ENCODE measurements around the gene RNPEPL1. TPM values are rescaled to one million over a fixed set of nuclear protein-coding genes. Genes with fewer than 3 reads are reported as not detected.
"Not testable (repeated sequence)": the region's sequence is repeated elsewhere in the genome, so short reads cannot be mapped to it uniquely, and the experiment has no call there.

Gene RNPEPL1
- total RNA-seq, 1 donor from 2014 or later: 4.5 TPM

DNA sequence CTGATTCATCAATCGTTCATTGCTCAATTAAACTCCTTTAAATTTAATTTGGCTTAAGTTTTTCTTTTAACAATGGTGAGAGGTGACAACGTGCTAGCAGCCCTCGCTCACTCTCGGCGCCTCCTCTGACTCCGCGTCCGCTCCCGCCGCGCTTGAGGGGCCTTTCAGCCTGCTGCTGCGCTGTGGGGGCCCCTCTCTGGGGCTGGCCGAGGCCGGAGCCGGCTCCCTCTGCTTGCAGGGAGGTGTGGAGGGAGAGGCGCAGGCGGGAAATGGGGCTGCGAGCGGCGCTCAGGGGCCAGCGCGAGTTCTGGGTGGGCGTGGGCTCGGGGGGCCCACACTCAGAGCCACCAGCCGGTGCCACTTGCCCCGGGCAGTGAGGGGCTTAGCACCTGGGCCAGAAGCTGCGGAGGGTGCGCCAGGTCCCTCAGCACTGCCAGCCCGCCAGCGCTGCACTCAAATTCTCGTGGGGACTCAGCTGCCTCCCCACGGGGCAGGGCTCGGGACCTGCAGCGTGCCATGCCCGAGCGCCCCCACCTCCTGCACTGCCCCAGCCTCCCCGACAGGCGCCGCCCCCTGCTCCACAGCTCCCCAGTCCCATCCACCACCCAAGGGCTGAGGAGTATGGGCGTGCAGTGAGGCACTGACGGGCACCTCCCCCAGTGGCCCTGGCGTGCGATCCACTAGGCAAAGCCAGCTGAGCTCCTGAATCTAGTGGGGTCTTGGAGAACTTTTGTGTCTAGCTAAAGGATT, 30.1 kb upstream of the RNPEPL1 start:
- FAIRE-seq: no peak

DNA sequence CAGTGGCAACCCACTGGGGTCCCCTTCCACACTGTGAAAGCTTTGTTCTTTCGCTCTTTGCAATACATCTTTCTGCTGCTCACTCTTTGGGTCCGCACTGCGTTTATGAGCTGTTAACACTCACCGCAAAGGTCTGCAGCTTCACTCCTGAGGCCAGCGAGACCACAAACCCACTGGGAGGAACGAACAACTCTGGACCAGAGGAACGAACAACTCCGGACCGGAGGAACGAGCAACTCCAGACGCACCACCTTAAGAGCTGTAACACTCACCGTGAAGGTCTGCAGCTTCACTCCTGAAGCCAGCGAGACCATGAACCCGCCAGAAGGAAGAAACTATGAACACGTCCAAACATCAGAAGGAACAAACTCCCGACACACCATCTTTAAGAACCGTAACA, 29.2 kb upstream of the RNPEPL1 start:
- not testable (repeated sequence) for FAIRE-seq; DNase-seq (ENCODE audit: low spot score in 2 of 2)

More for the DNA sequence above, 30.1 kb upstream of the RNPEPL1 start:
- no peak for DNase-seq (ENCODE audit: low spot score in 2 of 2)

DNA sequence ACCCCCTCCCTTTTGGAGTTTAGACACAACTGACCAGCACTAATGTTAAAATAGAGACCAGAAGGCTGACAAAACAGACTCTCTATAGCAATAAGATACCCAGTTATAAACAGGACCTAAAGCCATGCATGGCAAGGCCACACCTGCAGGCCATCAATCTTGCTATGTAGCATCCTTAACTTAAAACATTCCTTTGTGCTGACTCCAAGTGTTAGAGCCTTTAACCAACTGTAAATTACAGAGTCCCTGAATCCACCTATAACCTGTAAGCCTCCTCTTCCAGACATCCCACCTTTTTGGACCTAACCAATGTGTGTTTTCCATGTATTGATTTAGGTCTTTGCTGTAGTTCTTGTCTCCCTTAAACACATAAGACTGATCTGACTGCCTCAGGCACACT, 28.4 kb upstream of the RNPEPL1 start:
- DNase-seq (ENCODE audit: low spot score in 2 of 2): no peak
- no peak for FAIRE-seq

- DNase-seq (ENCODE audit: low spot score in 2 of 2): no peak
- FAIRE-seq: no peak
These were observed 17.0 kb upstream of the RNPEPL1 start for GRCh38 chr2:240551288-240551687.

DNA sequence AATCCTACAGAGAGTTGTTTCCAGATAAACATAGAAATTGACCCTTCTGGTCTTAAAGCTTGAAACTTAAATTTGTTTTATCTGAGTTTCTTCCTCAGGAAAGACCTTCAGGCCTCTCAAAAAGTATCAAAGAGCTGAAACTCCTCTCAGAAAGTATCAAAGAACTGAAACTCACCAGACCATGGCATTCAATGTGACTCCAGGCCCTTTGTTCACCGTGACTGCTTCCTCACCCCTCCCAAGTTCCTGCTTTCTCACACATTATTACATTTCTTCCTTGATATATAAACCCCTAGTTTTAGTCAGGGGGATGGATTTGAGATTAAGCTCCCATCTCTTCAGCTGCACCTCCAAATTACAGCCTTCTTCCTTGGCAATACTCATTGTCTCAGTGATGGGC, 16.5 kb upstream of the RNPEPL1 start:
- no peak for FAIRE-seq
- DNase-seq (ENCODE audit: low spot score in 2 of 2): no peak

- FAIRE-seq (no peak), DNase-seq (ENCODE audit: low spot score in 2 of 2) (no peak)
These were observed 14.3 kb upstream of the RNPEPL1 start for GRCh38 chr2:240553956-240554480.

GRCh38 chr2:240554767-240555493, 13.4 kb upstream of the RNPEPL1 start:
- FAIRE-seq: no peak

DNA sequence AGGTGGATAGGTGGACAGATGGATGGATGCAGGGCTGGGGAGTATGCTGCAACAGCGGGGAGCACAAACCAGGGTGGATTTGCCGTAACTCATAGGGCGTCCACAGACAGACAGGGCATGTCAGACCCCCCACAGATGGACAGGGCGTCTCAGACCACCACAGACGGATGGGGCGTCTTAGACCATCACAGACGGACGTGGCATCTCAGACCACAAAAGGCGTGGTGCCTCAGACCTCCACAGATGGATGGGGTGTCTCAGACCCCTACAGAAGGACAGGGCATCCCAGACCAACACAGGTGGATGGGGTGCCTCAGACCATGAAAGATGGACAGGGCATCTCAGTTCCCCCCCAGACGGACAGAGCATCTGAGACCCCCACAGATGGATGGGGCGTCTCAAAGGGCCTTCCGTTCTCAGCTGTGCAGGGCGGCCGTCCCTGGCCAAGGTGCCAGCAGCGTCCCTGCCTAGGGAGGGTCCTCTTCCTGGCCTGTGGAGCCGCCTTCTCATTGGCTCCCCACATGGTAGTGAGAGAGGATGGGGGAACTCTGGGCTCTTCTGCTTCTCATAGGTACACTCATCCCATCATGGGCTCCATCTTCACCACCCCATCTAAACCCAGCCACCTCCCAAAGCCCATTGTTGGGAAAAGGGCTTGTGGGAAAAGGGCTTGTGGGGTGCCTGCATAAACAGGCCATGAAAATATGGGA, 12.6 kb upstream of the RNPEPL1 start:
- FAIRE-seq (no peak), DNase-seq (ENCODE audit: low spot score in 2 of 2) (no peak)

More at GRCh38 chr2:240554767-240555493, 13.4 kb upstream of the RNPEPL1 start:
- DNase-seq (ENCODE audit: low spot score in 2 of 2): no peak

- DNase-seq (ENCODE audit: low spot score in 2 of 2) (no peak), FAIRE-seq (no peak)
These were observed 11.7 kb upstream of the RNPEPL1 start for GRCh38 chr2:240556553-240557100.

GRCh38 chr2:240557101-240557751, 11.1 kb upstream of the RNPEPL1 start:
- DNase-seq (ENCODE audit: low spot score in 2 of 2): no peak

DNA sequence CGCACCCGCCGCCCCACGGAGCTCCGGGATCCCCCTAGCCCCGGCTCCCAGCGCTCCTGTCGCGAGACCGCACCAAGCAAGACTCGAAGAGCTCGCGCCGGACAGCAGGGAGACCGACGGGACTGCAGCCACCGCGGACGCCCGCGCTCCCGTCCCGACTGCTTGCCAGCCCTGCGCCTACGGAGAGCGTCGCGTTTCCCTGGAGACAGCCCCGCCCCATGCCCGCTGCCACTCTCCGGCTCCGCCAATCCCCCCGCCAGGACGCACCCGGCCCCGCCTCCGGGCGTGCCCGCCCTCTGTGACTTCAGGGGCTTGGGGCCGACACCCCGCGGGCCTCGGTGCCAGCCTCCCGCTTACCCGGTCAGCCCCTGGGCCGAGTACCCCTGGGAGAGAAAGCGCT, 10.5 kb upstream of the RNPEPL1 start, which contains the start of gene ANKMY1:
Gene ANKMY1, minus strand, starts transcription at position 181 of the 400 bp plus-strand sequence. CDS start 653 bp downstream, outside the sequence.
- FAIRE-seq (no peak), DNase-seq (ENCODE audit: low spot score in 2 of 2) (peak; percentile 81 to 92)

More at GRCh38 chr2:240557101-240557751, 11.1 kb upstream of the RNPEPL1 start:
- FAIRE-seq: no peak

GRCh38 chr2:240558236-240558761, 10.0 kb upstream of the RNPEPL1 start:
- no peak for DNase-seq (ENCODE audit: low spot score in 2 of 2)
- FAIRE-seq: no peak

GRCh38 chr2:240559286-240559685, 9.0 kb upstream of the RNPEPL1 start:
- DNase-seq (ENCODE audit: low spot score in 2 of 2) (no peak), FAIRE-seq (no peak)

DNA sequence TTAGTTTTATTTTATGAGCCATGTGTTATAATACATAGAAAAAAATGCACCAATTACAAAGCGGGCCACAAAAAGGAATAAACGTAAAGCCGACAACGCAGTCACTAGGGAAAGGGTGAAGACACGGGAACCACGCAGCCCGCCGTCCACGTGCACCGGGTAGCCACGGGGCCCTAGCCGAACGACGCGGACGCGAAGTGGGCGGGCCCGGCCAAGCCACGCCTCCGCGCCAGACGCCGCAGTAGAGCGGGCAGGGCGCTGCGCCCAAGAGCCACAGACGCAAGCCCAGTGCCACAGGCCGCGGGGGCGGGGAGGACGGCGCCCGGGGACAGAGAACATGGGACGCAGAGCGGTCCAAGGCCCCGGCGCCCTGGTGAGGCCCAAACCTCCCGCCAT, 8.2 kb upstream of the RNPEPL1 start, which contains the start of gene DUSP28:
Gene DUSP28, plus strand, starts transcription at position 274 of the 396 bp plus-strand sequence. CDS start 328 bp downstream, outside the sequence.
- no peak for FAIRE-seq
- DNase-seq (ENCODE audit: low spot score in 2 of 2): peak; percentile 93 to 95

DNA sequence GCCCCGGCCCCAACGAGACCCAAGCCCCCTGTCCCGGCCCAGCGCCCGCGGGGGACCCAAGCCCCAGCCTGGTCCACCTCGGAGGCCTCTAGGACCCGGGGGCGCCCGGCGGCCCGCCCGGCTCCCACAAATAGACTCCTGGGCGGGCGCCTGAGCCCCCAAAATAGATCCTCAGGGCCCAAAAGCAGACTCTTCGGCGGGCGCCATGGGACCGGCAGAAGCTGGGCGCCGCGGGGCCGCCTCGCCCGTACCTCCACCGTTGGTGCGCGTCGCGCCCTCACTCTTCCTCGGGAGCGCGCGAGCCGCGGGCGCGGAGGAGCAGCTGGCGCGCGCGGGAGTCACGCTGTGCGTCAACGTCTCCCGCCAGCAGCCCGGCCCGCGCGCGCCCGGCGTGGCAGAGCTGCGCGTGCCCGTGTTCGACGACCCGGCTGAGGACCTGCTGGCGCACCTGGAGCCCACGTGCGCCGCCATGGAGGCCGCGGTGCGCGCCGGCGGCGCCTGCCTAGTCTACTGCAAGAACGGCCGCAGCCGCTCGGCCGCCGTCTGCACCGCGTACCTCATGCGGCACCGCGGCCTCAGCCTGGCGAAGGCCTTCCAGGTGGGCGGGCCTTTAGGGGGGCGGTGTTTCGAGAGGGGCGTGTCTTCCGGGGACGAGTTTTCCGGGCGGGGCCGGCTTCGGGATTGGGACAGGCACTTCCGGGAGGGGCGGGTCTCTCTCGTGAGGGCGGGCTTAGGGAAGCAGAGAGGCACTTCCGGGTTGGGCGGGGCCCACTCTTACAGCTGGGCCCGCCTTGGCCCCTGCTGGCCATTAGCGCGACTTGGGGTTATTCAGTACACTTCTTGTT, 7.6 kb upstream of the RNPEPL1 start:
- FAIRE-seq (no peak), DNase-seq (ENCODE audit: low spot score in 2 of 2) (peak; percentile 96 to 98)

DNA sequence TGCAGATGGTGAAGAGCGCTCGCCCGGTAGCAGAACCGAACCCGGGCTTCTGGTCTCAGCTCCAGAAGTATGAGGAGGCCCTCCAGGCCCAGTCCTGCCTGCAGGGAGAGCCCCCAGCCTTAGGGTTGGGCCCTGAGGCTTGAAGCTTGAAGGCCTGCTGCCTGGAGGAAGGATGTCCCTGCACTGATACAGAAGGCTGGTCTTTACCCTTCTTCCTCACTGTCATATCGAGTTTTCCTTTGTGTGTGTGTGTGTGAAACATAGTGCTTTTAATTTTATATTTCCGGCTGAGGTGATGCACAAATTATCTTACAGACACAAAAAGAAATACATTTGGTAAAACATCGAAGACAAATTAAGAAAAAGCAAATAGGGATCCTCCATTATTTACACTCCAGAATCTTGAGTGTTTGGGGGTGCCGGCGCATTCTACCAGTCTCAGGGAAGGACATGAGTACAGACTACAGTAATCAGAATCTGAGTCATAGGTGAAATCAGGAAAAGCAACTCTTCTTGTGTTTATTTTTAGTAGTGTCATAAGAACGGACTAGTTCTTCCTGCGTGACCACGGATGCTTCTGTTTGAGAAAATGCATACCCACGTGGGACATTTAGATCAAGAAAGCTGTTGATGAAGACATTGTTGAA, 6.8 kb upstream of the RNPEPL1 start:
- DNase-seq (ENCODE audit: low spot score in 2 of 2) (no peak), FAIRE-seq (no peak)

- DNase-seq (ENCODE audit: low spot score in 2 of 2); FAIRE-seq: not testable (repeated sequence)
These were observed 5.1 kb upstream of the RNPEPL1 start for GRCh38 chr2:240563231-240563630.

DNA sequence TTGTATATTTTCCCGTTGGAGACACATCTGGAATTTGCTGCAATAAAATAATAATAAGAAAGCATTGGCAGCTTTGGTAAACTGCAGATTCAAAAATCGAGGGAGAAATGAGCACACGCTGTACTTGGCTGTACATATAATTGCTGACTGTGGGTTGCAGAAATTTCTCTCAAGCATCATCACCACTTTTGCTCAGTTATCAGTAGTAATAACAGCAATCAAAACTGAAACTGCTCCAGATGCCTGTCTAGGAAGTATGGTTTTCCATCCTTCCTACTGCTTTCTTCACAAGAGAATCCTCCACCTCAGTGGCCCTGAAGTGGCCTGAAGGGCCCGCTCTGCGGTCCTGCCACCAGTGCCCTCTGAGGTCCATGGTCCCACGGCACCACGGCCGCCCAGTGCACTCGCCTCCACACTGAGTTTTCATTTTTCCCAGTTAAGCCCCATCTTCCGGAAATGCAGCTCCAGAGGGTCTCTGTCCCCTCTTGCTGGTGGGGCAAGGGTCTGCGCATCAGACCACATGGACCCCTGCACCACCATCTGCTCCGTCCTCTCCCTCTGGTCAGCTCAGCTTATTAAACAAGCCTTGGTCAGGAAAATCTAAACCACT, 4.2 kb upstream of the RNPEPL1 start:
- no peak for DNase-seq (ENCODE audit: low spot score in 2 of 2)

More for the DNA sequence above, 4.2 kb upstream of the RNPEPL1 start:
- no peak for FAIRE-seq

Data from frontal cortex (tissue), 4 donors.